G401.6 (cell line): ENCODE results near the gene MAP3K1.
"Not testable (repeated sequence)": the region's sequence is repeated elsewhere in the genome, so short reads cannot be mapped to it uniquely, and the experiment has no call there.

Experiments used
- FAIRE-seq: peaks from 2 replicates; lab custom pipeline; 2012; peaks lifted over from hg19 to GRCh38; lab: Jason Lieb, UNC

Gene MAP3K1

DNA sequence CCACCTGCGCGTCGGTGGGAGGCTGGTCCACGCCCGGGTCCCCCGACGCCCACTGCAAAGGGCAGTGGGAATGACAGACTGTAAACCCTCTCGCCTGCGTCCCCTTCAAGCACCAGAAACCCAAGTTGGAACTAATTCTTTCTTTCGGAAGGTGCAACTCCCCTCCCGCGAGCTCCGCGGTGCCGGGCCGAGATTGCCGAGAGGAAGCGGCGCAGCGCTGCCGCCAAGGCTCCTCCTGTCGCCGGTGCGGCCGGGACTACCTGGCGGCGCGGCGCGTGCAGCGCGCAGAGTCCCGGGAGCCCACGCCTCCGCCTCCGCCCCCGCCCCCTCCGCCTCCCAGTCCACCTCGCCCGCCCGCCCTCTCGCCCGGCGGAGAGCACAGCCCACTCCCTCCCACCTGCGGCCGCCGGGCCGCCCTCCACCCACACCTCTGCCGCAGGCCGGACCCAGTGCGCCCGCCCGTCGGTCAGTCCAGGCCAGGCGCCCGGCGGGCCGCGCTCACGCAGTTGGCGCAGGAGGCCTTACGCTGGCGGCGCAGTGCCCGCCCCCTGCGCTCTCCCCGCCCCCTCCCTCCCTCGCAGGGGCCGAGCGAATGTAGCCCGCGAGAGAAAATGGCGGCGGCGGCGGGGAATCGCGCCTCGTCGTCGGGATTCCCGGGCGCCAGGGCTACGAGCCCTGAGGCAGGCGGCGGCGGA lies at the start of gene MAP3K1:
Gene MAP3K1, plus strand, starts transcription at position 587 of the 695 bp plus-strand sequence. Its CDS starts 25 bp downstream, at position 612.
- FAIRE-seq: no peak

- no peak for FAIRE-seq
Observed at GRCh38 chr5:56766926-56767325, 48.4 kb upstream of the MAP3K1 start.

DNA sequence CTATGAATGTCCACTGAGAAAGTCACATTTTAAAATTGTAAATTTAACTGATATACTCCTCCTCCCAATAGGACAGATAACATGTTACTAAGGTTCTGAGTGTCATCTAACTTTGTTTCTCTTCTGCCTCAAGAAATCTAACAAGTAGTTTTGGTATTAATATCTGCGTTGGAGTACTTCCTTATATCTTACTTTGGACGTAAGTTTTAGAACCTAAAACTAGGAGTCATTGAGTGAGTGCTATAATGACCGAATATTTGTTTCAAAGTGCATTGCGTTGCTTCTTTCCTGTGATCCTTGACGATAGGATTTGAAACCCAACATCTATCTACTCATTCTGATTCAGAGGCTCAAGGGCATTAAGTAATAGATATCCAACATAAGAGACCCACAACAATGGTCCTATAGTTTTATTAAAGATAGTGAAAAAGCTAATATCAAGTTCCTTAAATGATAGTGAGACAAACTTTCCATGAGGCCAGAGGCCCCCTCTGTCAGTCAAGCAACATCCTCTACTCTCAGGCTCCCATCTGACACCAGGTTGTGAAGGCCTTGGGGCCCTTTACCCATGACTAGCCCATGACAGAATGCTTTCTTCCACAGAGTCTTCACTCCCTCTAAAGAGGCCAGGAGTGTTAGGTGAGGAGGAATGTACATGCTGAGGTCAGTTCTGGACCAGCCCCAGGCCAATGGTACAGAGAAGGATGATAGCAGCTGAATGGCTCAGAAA lies 45.3 kb upstream of the MAP3K1 start:
- FAIRE-seq: no peak

DNA sequence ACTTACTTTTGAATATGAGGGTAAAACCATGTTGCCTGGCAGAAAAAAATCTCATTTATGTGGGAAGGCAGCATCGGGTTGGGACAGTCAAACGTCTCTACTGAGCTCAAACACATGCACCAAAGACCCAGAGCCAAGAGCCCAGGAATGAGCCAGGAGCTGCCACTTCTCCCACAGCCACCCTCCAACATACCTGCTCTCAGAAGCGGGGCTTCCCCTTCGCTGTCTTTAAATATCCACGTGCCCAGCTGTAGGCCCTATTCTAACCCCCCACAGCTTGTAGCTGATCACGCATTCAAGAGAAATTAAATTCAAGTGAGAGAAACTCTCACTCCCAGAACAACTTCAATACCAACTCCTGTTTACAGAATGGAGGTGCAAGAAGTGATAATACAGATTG lies 42.6 kb upstream of the MAP3K1 start:
- no peak for FAIRE-seq

DNA sequence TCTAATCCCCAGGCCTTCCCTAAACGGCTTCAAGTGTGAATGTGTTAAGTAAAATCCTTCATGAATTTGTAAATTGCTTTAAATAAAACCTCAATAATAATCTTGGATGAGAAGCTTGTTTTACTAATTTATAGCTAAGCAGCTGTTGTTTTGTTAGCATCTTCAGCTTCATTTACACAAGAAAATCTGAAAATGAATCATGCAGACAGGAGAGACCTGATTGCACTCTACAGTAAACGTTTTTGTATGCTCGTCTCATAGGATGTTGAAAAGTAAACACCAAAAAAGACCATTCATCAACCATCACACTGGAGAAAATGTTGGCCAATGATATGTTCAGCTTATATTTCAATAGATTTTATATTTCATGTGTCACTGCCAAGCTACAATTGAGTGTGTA lies 40.4 kb upstream of the MAP3K1 start:
- FAIRE-seq: no peak

GRCh38 chr5:56776212-56776846 lies 39.0 kb upstream of the MAP3K1 start:
- not testable (repeated sequence) for FAIRE-seq

GRCh38 chr5:56783261-56783660 lies 32.1 kb upstream of the MAP3K1 start:
- FAIRE-seq: no peak

GRCh38 chr5:56786346-56786745 lies 29.0 kb upstream of the MAP3K1 start:
- FAIRE-seq: no peak

DNA sequence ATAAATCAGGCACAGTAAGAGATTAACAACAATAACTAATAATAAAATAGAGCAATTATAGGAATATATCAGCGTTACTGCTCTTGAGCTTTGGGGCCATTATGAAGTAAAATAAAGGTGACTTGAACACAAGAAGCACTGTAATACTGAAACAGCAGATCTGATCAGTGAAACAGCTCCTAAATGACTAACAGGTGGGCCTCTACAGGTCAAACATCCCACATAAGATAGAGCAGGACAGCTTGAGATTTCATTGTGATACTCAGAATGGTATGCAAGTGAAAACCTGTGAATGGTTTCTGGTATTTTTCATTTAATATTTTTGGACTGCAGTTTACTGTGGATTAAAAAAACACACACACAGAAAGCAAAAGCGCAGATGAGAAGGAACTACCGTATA lies 24.0 kb upstream of the MAP3K1 start:
- FAIRE-seq: no peak

DNA sequence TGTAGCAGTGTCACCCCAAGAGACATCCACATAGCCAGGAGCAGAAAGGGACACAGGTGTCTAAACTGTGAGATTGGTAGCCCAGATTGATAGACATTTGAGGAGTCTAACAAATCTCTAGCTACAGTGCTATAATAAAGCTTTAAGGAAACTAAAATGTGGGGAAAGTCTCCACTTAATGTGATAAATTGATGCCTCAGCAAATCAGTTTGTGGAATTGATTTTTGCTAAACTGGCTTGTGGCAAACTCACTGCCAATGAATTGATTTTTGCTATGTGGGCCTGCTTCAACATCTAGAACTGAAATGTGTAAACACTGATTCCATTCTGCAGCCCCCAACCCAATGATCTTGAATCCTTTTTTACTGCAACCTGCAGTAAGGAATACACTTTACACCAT lies 16.8 kb upstream of the MAP3K1 start:
- FAIRE-seq: no peak

DNA sequence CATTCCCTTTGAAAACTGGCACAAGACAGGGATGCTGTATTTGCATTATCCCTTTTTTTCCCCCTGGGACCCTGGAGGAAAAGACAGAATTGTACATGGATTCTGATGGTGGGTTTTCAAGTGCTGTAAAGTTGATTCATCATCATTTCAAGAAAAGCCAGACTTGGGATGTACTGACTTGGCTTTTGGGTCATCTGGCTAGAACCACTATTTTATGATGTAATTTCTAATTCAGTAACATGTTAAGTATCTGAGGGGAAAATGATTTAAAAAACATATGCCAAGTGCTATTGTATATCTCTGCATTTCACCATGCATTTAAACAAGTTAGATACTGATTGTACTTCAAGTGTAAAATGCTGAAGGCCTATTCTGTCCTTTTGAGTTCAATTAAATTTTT lies 15.2 kb upstream of the MAP3K1 start:
- no peak for FAIRE-seq

DNA sequence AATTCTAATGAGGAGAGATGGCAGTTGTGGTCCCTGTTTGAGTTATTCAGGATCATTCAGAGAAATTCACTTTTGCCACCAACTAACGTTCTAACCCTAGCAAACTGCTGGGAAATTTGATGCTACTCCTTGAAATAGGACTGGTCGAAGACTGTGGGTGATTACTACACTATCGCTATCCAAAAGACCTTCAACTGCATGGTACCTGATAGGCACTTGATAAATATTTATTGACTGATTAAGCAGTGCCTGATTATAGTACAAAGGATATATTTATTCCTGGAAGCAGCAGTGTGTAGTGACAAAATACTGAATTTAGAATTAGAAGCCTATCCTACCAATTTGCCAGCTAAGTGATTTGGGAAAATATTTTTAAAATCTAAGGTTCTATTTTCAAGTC lies 14.1 kb upstream of the MAP3K1 start:
- FAIRE-seq: no peak

GRCh38 chr5:56802205-56802604 lies 13.1 kb upstream of the MAP3K1 start:
- FAIRE-seq: no peak

DNA sequence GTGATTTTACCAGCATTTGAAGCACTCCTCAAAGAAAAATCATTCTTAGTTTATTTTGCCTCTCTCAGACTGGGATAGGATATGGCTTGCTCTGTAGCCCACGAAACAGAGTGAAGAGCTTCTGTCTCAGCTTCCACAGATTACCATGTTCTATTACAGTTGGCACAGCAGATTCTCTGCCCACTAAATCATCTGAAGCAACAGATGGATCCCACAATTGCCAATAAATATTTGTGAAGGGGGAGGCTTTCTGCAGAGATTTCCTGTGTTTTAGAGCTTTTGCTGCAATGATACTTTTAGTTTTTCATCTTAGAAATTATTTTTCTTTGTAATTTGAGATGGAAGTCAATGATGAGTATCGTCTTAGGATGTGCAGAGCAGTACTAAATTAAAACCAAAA lies 12.3 kb upstream of the MAP3K1 start:
- FAIRE-seq: no peak

DNA sequence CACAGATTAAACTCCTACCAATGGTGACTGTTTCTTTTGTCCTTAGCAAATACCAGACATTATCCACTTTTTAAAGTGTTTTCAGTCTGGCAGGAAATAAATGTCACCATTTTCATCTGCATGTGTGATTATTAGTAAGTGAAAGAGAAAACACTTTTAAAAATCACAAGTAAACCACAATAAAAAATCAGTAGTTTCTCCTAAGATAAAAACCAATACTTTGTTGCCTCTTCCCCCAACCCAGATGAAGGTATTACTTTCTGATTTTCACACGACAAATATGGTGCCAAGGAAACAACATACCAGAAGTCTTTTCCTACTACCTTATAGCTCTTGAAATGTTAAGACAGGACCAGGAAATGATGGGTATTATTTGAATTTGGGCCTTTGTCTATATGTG lies 11.5 kb upstream of the MAP3K1 start:
- no peak for FAIRE-seq

DNA sequence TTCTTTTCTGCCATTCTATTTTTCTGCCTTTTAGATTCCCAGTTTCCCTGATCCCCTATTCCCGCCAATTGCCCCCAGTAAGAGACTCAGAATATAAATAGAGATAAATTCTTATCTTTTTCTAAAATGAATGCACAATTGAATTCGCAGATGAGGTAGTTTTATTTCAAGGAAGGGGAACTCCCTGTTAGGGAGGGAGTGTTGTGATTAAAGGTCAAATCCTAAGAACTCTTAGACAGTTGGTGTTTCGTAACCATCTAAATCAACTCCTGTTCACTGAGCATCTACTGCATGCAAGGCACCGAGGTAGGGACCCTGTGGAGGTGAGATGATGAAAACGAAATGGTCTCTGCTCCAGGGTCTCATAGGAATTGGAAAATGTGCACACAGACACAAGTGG lies 7.7 kb upstream of the MAP3K1 start:
- no peak for FAIRE-seq

GRCh38 chr5:56808211-56808610 lies 7.1 kb upstream of the MAP3K1 start:
- FAIRE-seq: no peak

GRCh38 chr5:56810826-56811225 lies 4.5 kb upstream of the MAP3K1 start:
- no peak for FAIRE-seq

- no peak for FAIRE-seq
Observed at GRCh38 chr5:56812110-56812509, 3.2 kb upstream of the MAP3K1 start.

GRCh38 chr5:56813302-56813701 lies 2.0 kb upstream of the MAP3K1 start:
- FAIRE-seq: no peak

GRCh38 chr5:56814361-56814962 lies 887 bp upstream of the MAP3K1 start:
- no peak for FAIRE-seq

GRCh38 chr5:56815658-56816545 lies 553 bp downstream of the MAP3K1 start:
- no peak for FAIRE-seq
